GM19467 (cell line): ENCODE data around the gene PDZD4.

Source experiments
- ATAC-seq: cut with Tn5 transposase; IDR thresholded peaks from one replicate; pipeline ENCODE4 v1.9.1; 2021; ENCODE audit warnings: mild to moderate bottlenecking, moderate library complexity; ENCODE audit not compliant: unreplicated experiment

PDZD4 gene, protein sequence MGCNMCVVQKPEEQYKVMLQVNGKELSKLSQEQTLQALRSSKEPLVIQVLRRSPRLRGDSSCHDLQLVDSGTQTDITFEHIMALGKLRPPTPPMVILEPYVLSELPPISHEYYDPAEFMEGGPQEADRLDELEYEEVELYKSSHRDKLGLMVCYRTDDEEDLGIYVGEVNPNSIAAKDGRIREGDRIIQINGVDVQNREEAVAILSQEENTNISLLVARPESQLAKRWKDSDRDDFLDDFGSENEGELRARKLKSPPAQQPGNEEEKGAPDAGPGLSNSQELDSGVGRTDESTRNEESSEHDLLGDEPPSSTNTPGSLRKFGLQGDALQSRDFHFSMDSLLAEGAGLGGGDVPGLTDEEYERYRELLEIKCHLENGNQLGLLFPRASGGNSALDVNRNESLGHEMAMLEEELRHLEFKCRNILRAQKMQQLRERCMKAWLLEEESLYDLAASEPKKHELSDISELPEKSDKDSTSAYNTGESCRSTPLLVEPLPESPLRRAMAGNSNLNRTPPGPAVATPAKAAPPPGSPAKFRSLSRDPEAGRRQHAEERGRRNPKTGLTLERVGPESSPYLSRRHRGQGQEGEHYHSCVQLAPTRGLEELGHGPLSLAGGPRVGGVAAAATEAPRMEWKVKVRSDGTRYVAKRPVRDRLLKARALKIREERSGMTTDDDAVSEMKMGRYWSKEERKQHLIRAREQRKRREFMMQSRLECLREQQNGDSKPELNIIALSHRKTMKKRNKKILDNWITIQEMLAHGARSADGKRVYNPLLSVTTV

DNA sequence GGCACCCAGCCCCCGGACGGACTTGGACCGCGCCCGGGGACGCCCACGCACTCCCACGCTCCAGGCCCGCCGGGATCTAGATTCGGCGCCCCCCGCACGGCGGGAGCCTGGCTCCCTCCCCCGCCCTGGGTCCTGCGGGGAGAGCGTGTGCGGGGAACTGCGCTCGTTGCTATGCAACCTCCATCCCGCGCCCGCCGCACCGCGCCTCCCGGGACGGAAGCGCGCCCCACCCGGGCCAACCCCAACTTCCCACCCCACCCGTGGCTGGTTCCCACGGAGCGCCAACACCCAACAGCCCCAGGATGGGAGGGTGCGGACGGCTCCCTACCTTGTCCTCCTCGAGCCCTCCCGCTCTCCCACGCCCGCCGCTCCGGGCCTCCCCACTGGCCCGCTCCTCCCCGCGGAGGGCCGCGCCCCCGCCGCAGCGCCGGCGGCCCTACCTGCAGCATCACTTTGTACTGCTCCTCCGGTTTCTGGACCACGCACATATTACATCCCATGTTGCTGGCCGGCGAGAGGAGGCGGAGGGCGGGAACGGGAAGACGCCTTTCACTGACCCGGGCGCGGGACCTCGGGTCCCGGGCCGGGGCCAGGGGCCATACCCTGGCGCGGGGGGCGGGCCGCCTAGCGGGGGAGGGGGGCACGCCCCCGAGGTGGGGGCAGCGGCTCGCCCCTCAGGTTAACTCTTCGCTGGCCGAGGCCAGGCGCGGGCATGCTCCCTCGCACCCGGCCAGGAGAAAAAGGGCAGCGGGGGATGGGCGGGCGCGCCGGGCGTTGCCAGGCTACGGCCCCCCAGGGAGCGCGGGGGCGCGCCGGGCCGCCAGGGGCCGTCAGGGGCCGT is at the start of gene PDZD4:
Gene PDZD4 (minus strand): TSS at position 746 of the 841 bp plus-strand sequence. CDS start 246 bp downstream, at position 500.
- no peak for ATAC-seq

GRCh38 chrX:153879741-153880439 is 49.5 kb upstream of the PDZD4 start:
- ATAC-seq, result no peak

- ATAC-seq, result no peak
These were observed 48.8 kb upstream of the PDZD4 start for GRCh38 chrX:153878969-153879653.

DNA sequence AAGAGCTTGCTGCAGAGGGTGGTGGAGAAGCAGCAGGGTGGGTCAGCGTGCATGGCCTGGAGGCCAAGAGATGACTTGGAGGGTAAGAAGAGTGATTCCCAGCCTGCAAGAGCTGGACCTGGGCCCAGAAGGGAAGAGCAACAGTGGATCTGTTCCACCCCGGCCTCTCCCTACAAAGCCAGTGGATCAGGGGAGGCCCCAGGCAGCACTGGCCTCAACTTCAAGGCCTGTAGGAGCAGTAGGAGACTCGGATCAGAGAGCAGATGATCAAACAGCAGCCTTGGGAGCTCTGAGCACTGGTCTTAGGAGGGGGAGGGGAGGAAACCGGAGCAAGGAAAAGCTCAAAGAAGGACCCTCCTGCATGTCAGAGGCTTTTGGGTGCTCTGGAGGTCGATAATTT is 48.0 kb upstream of the PDZD4 start:
- ATAC-seq, result no peak

DNA sequence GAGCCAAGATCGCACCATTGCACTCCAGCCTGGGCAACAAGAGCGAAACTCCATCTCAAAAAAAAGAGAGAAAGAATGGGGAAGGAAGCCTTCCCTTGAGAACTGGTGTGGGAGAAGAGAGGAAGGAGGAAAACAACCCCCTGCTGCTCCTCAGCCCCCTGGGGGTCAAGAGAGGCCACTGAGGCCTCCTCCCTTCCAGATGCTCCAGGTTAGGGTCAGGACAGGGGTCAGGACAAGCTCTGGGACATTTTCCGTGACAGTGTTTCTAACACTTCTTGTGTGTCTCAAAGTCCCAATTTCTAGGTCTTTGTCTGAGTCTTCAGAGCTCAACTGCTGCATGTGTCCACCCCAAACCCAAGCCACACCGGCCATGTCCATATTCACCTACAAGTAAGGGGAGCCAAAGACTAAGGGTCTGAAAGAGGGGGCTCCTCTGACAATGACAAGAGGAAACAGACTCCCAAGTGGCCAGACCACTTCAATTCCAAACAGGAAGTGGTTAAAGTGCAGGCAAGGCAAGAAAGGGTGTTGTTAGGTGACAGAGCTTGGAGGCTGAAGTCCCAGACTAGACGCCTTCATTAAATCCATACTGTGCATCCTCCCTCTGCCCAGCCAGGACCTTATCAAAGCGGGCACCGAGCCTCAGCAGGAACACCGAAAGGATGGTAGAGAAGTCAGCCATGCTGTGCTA is 47.4 kb upstream of the PDZD4 start:
- ATAC-seq, result no peak

GRCh38 chrX:153876112-153876491 is 45.8 kb upstream of the PDZD4 start:
- no peak for ATAC-seq

- no peak for ATAC-seq
These were observed 45.2 kb upstream of the PDZD4 start for GRCh38 chrX:153875391-153876111.

GRCh38 chrX:153874366-153875125 is 44.2 kb upstream of the PDZD4 start:
- ATAC-seq, result no peak

- ATAC-seq, result no peak
These were observed 43.7 kb upstream of the PDZD4 start for GRCh38 chrX:153874085-153874365.

DNA sequence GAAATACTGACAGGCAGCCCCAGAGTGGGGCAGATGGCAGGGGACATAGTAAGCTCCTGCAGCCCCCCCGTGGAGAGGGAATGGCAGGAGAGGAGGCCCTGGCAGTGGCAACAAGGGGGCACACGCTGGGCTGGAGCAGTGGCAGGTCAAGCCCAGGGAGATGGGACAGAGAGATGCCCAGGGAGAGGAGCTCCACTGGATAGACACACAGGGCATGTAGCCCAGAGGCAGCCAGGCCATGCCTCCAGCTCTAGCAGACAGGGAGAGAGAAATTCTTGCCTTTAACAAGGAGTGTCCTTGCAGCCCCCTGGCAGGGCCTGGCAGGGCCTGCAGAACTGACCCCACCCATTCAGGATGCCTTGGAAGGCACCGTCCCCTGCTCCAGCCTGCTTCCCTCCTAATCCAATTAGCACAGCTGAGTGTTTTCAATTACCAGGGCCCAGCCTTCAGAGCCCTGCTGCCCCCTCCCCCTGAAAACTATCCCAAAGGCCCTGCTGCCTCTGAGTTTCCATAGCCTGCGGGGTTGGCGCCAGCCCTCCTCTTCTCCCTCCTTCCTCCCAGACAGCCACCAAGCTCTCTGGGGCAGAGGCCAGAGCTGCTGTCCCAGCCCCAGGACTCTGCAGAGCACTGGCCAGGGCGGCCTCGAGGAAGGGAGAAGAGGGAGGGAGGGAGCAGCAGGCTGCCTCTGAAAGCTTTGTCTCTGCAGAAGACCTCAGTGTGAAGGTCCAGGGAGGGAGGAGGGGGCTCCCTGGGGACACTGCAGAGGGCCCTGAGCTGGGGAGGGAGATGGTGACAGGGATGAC is 43.1 kb upstream of the PDZD4 start:
- no peak for ATAC-seq

DNA sequence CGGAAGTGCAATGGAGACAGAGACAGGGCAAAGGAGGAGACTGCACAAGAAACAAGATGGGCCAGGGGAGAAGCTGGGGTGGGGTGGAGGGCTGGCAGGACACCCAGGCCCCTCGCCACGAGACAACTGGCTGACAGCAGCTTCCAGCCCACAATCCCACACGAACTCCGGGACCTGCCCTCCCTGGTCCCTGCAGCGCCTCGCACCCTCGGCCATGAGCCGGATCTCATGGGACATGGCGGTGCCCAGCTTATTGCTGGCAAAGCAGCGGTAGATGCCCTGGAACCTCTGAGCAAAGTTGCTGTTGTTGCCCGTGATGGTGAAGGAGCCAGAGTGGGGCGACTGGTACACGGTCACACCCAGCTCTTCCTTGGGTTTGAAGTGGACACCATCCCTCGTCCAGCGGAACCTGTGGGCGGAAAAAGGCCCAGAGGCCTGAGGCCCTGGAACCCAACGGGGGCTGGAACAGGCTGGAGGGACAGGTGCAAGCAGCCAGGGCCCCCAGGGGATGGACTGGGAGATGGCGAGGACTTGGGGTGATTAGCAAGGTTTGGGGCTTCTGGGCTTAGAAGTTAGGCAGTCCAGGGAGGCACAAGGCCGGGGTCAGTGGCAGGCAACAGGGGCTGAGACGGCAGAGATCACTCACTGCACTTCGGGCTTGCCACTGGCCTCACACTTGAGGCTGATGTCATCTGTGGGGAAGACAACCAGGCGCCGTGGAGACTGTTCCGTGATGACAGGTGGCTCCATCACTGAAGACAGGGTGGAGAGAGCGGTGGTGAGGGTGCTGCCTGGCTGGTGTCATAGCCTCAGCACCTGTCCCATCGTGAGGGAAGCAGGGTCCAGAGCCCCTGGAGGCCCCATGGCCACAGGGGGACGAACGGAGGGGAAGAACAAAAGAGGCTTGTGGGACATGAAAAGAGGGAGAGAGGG is 41.9 kb upstream of the PDZD4 start:
- no peak for ATAC-seq

DNA sequence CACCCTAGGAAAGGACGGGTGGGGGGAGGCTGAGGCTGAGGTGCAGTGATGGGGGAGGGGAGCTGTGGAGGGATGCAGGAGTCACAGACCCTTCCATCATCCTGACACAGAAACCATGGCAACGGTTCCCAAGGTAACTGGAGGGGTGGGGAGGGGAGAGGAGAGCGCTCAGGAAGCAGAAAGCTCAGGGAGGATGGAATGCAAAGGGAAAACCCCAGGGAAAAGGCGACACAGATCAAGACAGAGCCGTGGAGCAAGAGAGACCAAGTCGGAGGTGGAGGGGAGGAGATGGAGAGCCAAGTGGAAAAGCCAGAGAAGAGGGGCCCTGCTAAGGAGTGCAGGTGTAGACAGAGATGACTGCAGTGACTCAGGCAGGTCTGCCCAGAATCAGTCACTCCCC is 41.1 kb upstream of the PDZD4 start:
- ATAC-seq, result no peak

GRCh38 chrX:153870791-153871360 is 40.5 kb upstream of the PDZD4 start:
- ATAC-seq, result no peak

DNA sequence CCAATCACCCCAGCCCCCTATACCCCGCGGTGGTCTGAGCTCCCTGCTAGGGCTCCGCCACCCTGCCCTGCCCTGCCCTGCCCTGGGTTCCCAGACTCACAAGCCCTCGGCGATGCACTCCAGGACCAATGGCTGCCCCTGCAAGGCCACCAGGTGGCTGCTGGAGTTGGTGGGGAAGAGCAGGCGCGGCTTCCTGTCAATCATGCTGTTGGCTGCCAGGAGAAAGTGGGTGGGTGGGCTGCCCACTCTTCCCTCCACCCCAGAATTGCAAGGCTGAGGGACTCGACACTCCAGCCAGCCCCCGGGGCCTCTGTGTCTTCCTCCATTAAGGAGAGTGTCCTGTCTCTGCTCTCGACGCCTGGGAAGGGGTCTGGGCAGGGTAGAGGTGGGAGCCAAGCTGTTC is 39.9 kb upstream of the PDZD4 start:
- no peak for ATAC-seq

- ATAC-seq, result no peak
These were observed 39.3 kb upstream of the PDZD4 start for GRCh38 chrX:153869473-153870287.
